IMR-90 (cell line): Measurements from ENCODE around the gene DUSP11. TPM values are rescaled to one million over a fixed set of nuclear protein-coding genes. Genes with fewer than 3 reads are reported as not detected.

Experiments
- ATAC-seq: fragments of 200-7000 bp; cut with Tn5 transposase; 2 replicates; pipeline ENCODE4 v1.9.1; 2020; ENCODE audit warnings: low read depth, mild to moderate bottlenecking, moderate library complexity
- BruUV-seq: library from RNA; stranded (reverse); fragments of 400-500 nt; replicated peaks from 2 replicates; lab custom pipeline; 2021; lab: Mats Ljungman, UMichigan
- CTCF ChIA-PET: fragments of 300-600 bp; formaldehyde crosslinking; extraction: SDS; loops from one replicate; lab custom pipeline; 2021; ENCODE audit warnings: antibody characterized with exemption; lab: Yijun Ruan, JAX
- POLR2A ChIA-PET: fragments of 300-600 bp; sonication (Branson Sonifier 250); formaldehyde crosslinking; loops from one replicate; lab custom pipeline; 2022; ENCODE audit warnings: antibody characterized with exemption; ENCODE audit not compliant: unreplicated experiment; lab: Charles Lee
- DNase-seq: peaks from one replicate; pipeline ENCODE4 v3.0.0; 2013
- H2AFZ ChIP-seq: replicated peaks from 2 replicates; pipeline ENCODE3; 2013; ENCODE audit warnings: low read length, mild to moderate bottlenecking; ENCODE audit not compliant: poor library complexity
- H2AK5ac ChIP-seq: 2 replicates; pipeline ENCODE4 v1.6.1; 2013; ENCODE audit warnings: low read depth, low read length, inconsistent platforms
- H2AK9ac ChIP-seq: replicated peaks from 2 replicates; pipeline ENCODE3; 2013; ENCODE audit warnings: mild to moderate bottlenecking, low read depth, low read length, moderate library complexity; ENCODE audit not compliant: poor library complexity
- H2BK120ac ChIP-seq: 2 replicates; pipeline ENCODE4 v1.6.1; 2013; ENCODE audit warnings: low read depth, low read length, inconsistent platforms
- H2BK15ac ChIP-seq: 3 replicates; pipeline ENCODE4 v1.6.1; 2013; ENCODE audit warnings: low read depth, low read length, inconsistent platforms
- H2BK20ac ChIP-seq: 2 replicates; pipeline ENCODE4 v1.6.1; 2013; ENCODE audit warnings: low read depth, mild to moderate bottlenecking, inconsistent platforms, low read length, moderate library complexity
- H2BK5ac ChIP-seq: 2 replicates; pipeline ENCODE4 v1.6.1; 2013; ENCODE audit warnings: mild to moderate bottlenecking, low read depth, low read length, inconsistent platforms; ENCODE audit not compliant: poor library complexity, severe bottlenecking
- H3K14ac ChIP-seq: replicated peaks from 2 replicates; pipeline ENCODE4 v1.6.1; 2013; ENCODE audit warnings: low read depth, low read length, inconsistent platforms
- H3K18ac ChIP-seq: 2 replicates; pipeline ENCODE4 v1.6.1; 2013; ENCODE audit warnings: low read depth, low read length, control low read depth
- H3K23ac ChIP-seq: 2 replicates; pipeline ENCODE4 v1.6.1; 2013; ENCODE audit warnings: low read depth, low read length, inconsistent platforms
- H3K27ac ChIP-seq: 2 replicates; pipeline ENCODE4 v1.5.1; 2013; ENCODE audit warnings: mild to moderate bottlenecking, control low read depth, low read length; ENCODE audit not compliant: insufficient read depth
- H3K27me3 ChIP-seq: 2 replicates; pipeline ENCODE4 v1.6.1; 2013; ENCODE audit warnings: low read length; ENCODE audit not compliant: control insufficient read depth, insufficient read depth
- H3K36me3 ChIP-seq: 2 replicates; pipeline ENCODE4 v1.6.1; 2013; ENCODE audit warnings: low read length, mixed read lengths; ENCODE audit not compliant: control insufficient read depth, insufficient read depth
- H3K4ac ChIP-seq: 2 replicates; pipeline ENCODE4 v1.6.1; 2013; ENCODE audit warnings: low read depth, low read length, inconsistent platforms
- H3K4me1 ChIP-seq: 2 replicates; pipeline ENCODE4 v1.6.1; 2013; ENCODE audit warnings: low read length, mixed read lengths; ENCODE audit not compliant: control insufficient read depth, insufficient read depth
- H3K4me2 ChIP-seq: 2 replicates; pipeline ENCODE4 v1.6.1; 2013; ENCODE audit warnings: low read depth, mild to moderate bottlenecking, control low read depth, low read length, moderate library complexity
- H3K4me3 ChIP-seq: 2 replicates; pipeline ENCODE4 v1.5.1; 2013; ENCODE audit warnings: low read depth, mild to moderate bottlenecking, control low read depth, low read length, moderate library complexity; ENCODE audit not compliant: insufficient read depth
- H3K56ac ChIP-seq: 2 replicates; pipeline ENCODE4 v1.6.1; 2013; ENCODE audit warnings: low read length, inconsistent platforms; ENCODE audit not compliant: insufficient read depth; ENCODE audit errors: extremely low read depth
- H3K79me1 ChIP-seq, 2 experiments: 2 replicates each; pipeline ENCODE4 v1.6.1; 2013; ENCODE audit warnings: low read length in 2 of 2, inconsistent platforms in 1 of 2, low read depth in 1 of 2
- H3K9ac ChIP-seq: 2 replicates; pipeline ENCODE4 v1.6.1; 2013; ENCODE audit warnings: low read depth, low read length, control low read depth
- H3K9me1 ChIP-seq: 2 replicates; pipeline ENCODE4 v1.6.1; 2013; ENCODE audit warnings: low read length, inconsistent platforms; ENCODE audit not compliant: insufficient read depth
- H3K9me3 ChIP-seq: 2 replicates; pipeline ENCODE4 v1.6.1; 2013; ENCODE audit warnings: low read length; ENCODE audit not compliant: control insufficient read depth, insufficient read depth
- H4K20me1 ChIP-seq: 2 replicates; pipeline ENCODE4 v1.6.1; 2013; ENCODE audit warnings: low read length, inconsistent platforms; ENCODE audit not compliant: insufficient read depth
- H4K5ac ChIP-seq: 2 replicates; pipeline ENCODE4 v1.6.1; 2013; ENCODE audit warnings: mild to moderate bottlenecking, low read depth, low read length, control low read depth
- H4K8ac ChIP-seq, 2 experiments: 2 replicates each; pipeline ENCODE4 v1.6.1; 2013; ENCODE audit warnings: low read depth in 2 of 2, low read length in 2 of 2, control low read depth in 1 of 2, inconsistent platforms in 1 of 2
- H4K91ac ChIP-seq: 2 replicates; pipeline ENCODE4 v1.6.1; 2013; ENCODE audit warnings: low read depth, low read length, inconsistent platforms; ENCODE audit not compliant: insufficient read depth
- BHLHE40 ChIP-seq: fragments of 150-350 bp; IDR thresholded peaks from 2 replicates; pipeline ENCODE4 v1.6.1; 2016; ENCODE audit warnings: mild to moderate bottlenecking, low read depth, low read length
- CEBPB ChIP-seq: IDR thresholded peaks from 2 replicates; pipeline ENCODE4 v1.6.1; 2012; ENCODE audit warnings: low read depth, low read length, improper control_type of control experiment
- CHD1 ChIP-seq: IDR thresholded peaks from 2 replicates; pipeline ENCODE4 v1.6.1; 2012; ENCODE audit warnings: low read depth, low read length, improper control_type of control experiment
- CTCF ChIP-seq: conservative IDR thresholded peaks from 2 replicates; pipeline ENCODE4 v1.5.1; 2012; ENCODE audit warnings: mild to moderate bottlenecking, low read depth, low read length, improper control_type of control experiment
- ELK1 ChIP-seq: fragments of 150-350 bp; IDR thresholded peaks from 2 replicates; pipeline ENCODE4 v1.6.1; 2016; ENCODE audit warnings: low read depth, mild to moderate bottlenecking, low read length, moderate library complexity, borderline replicate concordance
- FOS ChIP-seq: fragments of 150-350 bp; IDR thresholded peaks from 2 replicates; pipeline ENCODE4 v1.6.1; 2016; ENCODE audit warnings: low read depth, low read length
- MAFK ChIP-seq: IDR thresholded peaks from 2 replicates; pipeline ENCODE4 v1.6.1; 2012; ENCODE audit warnings: low read depth, low read length, improper control_type of control experiment
- MAZ ChIP-seq: IDR thresholded peaks from 2 replicates; pipeline ENCODE4 v1.6.1; 2012; ENCODE audit warnings: low read depth, mild to moderate bottlenecking, low read length, improper control_type of control experiment, moderate library complexity, borderline replicate concordance
- MXI1 ChIP-seq: IDR thresholded peaks from 2 replicates; pipeline ENCODE4 v1.6.1; 2012; ENCODE audit warnings: low read depth, mild to moderate bottlenecking, low read length, moderate library complexity, borderline replicate concordance
- NFE2L2 ChIP-seq: fragments of 150-350 bp; IDR thresholded peaks from 2 replicates; pipeline ENCODE4 v1.6.1; 2016; ENCODE audit warnings: low read depth, mild to moderate bottlenecking, low read length
- POLR2A ChIP-seq: IDR thresholded peaks from 2 replicates; pipeline ENCODE4 v1.6.1; 2012; ENCODE audit warnings: mild to moderate bottlenecking, low read depth, low read length
- RCOR1 ChIP-seq: IDR thresholded peaks from 2 replicates; pipeline ENCODE4 v1.6.1; 2012; ENCODE audit warnings: mild to moderate bottlenecking, low read length, improper control_type of control experiment; ENCODE audit not compliant: insufficient replicate concordance
- SMC3 ChIP-seq: fragments of 150-350 bp; IDR thresholded peaks from 2 replicates; pipeline ENCODE4 v1.6.1; 2016; ENCODE audit warnings: low read depth, mild to moderate bottlenecking, antibody characterized with exemption, low read length, moderate library complexity
- WGBS, 2 experiments: methylation state at CpG; one replicate each; pipeline versions ENCODE4 v1.1.5 to v1.1.7; 2013; ENCODE audit warnings: missing lambda C conversion rate in 2 of 2; ENCODE audit not compliant: insufficient read length in 1 of 2; ENCODE audit errors: extremely low coverage in 2 of 2; 5-methylcytosine and 5-hydroxymethylcytosine counted together
- dilution Hi-C: fragments of 300-500 bp; cut with HindIII; formaldehyde crosslinking; loops from one replicate; pipeline ENCODE4 v1.14.3; 2018; ENCODE audit warnings: low sequenced_read_pairs; ENCODE audit not compliant: unreplicated experiment
- in situ Hi-C: fragments of 300-500 bp; cut with MboI; formaldehyde crosslinking; loops from 3 replicates; pipeline ENCODE4 v1.14.3; 2019; ENCODE audit warnings: low sequenced_read_pairs, inconsistent platforms, mixed read lengths
- intact Hi-C: fragments of 100-400 bp; cut with micrococcal nuclease; formaldehyde crosslinking; loops from 2 replicates; pipeline ENCODE4 v1.10.0; 2022
- polyA plus RNA-seq, 3 experiments: library from polyadenylated mRNA; depleted of rRNA; stranded (reverse); fragments of >200 nt; gene quantifications; 2 replicates each; pipeline ENCODE4 v1.2.3, GENCODE V29; 2012; ENCODE audit warnings: low replicate concordance in 1 of 3
- total RNA-seq: library from RNA; depleted of rRNA; stranded (reverse); fragments of >200 nt; gene quantifications from 2 replicates; pipeline ENCODE4 v1.2.3, GENCODE V29; 2012
- TF ChIP-seq, protein P1 (sequence below): fragments of 150-350 bp; IDR thresholded peaks from 2 replicates; pipeline ENCODE4 v1.6.1; 2017; ENCODE audit warnings: mild to moderate bottlenecking, antibody characterized with exemption, low read length, low read depth

Gene DUSP11
- total and polyA plus RNA-seq, 2 of the 4 experiments (the other 2 are of a cell fraction) = 22.4 to 25.6 TPM

- Histone ChIP-seq H3K27ac (no peak overlapping the region), H3K27me3 (peaks cover 37% of the 10 kb centered on the region), H3K79me1 (no peaks in the 10 kb centered on the region), H2BK120ac (no peak overlapping the region), H3K14ac (no peak overlapping the region), H3K4me2 (no peak overlapping the region), H4K5ac (no peak overlapping the region), H3K18ac (no peak overlapping the region), H4K20me1 (no peaks in the 10 kb centered on the region), H3K4me3 (no peak overlapping the region), H2BK15ac (no peak overlapping the region), H3K23ac (no peak overlapping the region), H2BK20ac (no peak overlapping the region), H3K36me3 (no peaks in the 10 kb centered on the region), H3K4me1 (no peaks in the 10 kb centered on the region), H4K8ac (no peak overlapping the region), H3K9ac (no peak overlapping the region), H3K4ac (no peak overlapping the region), H3K56ac (no peak overlapping the region), H2AFZ (no peak overlapping the region), H2AK9ac (no peak overlapping the region), H3K9me3 (no peaks in the 10 kb centered on the region), H2AK5ac (no peak overlapping the region), H2BK5ac (no peak overlapping the region), H4K91ac (no peak overlapping the region), H3K9me1 (0 out of 2 replicates have a peak, but pooled peaks cover 5% of the 10 kb centered on the region)
- WGBS, 2 experiments = 20% methylated on average over 1 of the region's 18 CpGs; no CpG with 5 or more reads in 1 of the 2 experiments
- ChIA-PET POLR2A (no interaction called here), CTCF (no interaction called here)
- BruUV-seq = no TSS peak
- ATAC-seq (no peak), DNase-seq (no peak)
- dilution Hi-C loops (no loop called here), in situ Hi-C loops (loop anchor here (25.0 kb wide), 1 partner anchor 519 kb away; the partner anchor contains the start of gene SLC4A5), intact Hi-C loops (no loop called here)
- TF ChIP-seq MAZ (no peak), RCOR1 (no peak), FOS (no peak), ELK1 (no peak), POLR2A (no peak), CEBPB (no peak), MXI1 (no peak), BHLHE40 (no peak), CHD1 (no peak), SMC3 (no peak), CTCF (no peak), MAFK (no peak), NFE2L2 (no peak)
- TF ChIP-seq, protein P1, sequence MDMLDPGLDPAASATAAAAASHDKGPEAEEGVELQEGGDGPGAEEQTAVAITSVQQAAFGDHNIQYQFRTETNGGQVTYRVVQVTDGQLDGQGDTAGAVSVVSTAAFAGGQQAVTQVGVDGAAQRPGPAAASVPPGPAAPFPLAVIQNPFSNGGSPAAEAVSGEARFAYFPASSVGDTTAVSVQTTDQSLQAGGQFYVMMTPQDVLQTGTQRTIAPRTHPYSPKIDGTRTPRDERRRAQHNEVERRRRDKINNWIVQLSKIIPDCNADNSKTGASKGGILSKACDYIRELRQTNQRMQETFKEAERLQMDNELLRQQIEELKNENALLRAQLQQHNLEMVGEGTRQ = no peak
These were observed 38.4 kb upstream of the DUSP11 start for GRCh38 chr2:73818296-73818695.
